ENCODE data around the gene GSTO2. TPM values are rescaled to one million over a fixed set of nuclear protein-coding genes. Genes with fewer than 3 reads are reported as not detected.
A peak's percentile ranks its signal among the peaks of the same experiment; 100 is the strongest.

GSTO2 gene
- total and polyA plus RNA-seq, 2 experiments from 2014 or later = 30.7 to 49.8 TPM

GRCh38 chr10:104257235-104257634 lies 11.7 kb upstream of the GSTO2 start:
- no peaks in the 10 kb centered on the region for H3K9me2 ChIP-seq (ENCODE audit: insufficient read depth)
- no peak for ATAC-seq
- peaks cover 15% of the 10 kb centered on the region; the same call in 1 of the 2 replicates for H3F3A ChIP-seq (replicated peaks; ENCODE audit: low read depth)
- H3K4me3 ChIP-seq = no peak overlapping the region
- peaks cover 31% of the 10 kb centered on the region for H3K4me1 ChIP-seq (ENCODE audit: insufficient read depth)
- H3K27me3 ChIP-seq (ENCODE audit: insufficient read depth) = no peaks in the 10 kb centered on the region
- no peak for DNase-seq (ENCODE audit: low spot score)
- H3K9me3 Mint-ChIP-seq = no peaks in the 10 kb centered on the region
- 0 out of 2 replicates have a peak overlapping the region, but pooled peaks have one; percentile 90 for H3K4me2 ChIP-seq
- H2AFZ ChIP-seq = no peak overlapping the region
- peaks cover 31% of the 10 kb centered on the region for H3K36me3 Mint-ChIP-seq (ENCODE audit: low read depth)
- peaks cover 57% of the 10 kb centered on the region for H3K79me2 ChIP-seq (replicated peaks; ENCODE audit: insufficient read depth)
- H3K27ac Mint-ChIP-seq = no peak overlapping the region
- H3K4me3 Mint-ChIP-seq = no peak overlapping the region
- TF ChIP-seq EZH2 (IDR thresholded peaks at IDR 0.05; ENCODE audit: low read depth, unreplicated experiment) = no peak
- no peak for TF ChIP-seq STAT1 (IDR thresholded peaks at IDR 0.05; ENCODE audit: unreplicated experiment)
- no peak for TF ChIP-seq CREB1 (CRISPR knock-in tag; IDR thresholded peaks at IDR 0.05; ENCODE audit: low read depth)
- TF ChIP-seq, protein P1, sequence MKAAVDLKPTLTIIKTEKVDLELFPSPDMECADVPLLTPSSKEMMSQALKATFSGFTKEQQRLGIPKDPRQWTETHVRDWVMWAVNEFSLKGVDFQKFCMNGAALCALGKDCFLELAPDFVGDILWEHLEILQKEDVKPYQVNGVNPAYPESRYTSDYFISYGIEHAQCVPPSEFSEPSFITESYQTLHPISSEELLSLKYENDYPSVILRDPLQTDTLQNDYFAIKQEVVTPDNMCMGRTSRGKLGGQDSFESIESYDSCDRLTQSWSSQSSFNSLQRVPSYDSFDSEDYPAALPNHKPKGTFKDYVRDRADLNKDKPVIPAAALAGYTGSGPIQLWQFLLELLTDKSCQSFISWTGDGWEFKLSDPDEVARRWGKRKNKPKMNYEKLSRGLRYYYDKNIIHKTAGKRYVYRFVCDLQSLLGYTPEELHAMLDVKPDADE (IDR thresholded peaks at IDR 0.05) = no peak
- TF ChIP-seq CTCF (conservative IDR thresholded peaks at IDR 0.05; ENCODE audit: low read depth in 2 of 2) = no peak
- no peak for TF ChIP-seq NANOG (IDR thresholded peaks at IDR 0.05; ENCODE audit: borderline replicate concordance)
- no peak for TF ChIP-seq ZNF331 (CRISPR knock-in tag; IDR thresholded peaks at IDR 0.05; ENCODE audit: low read depth)
- TF ChIP-seq EZH2phosphoT487 (IDR thresholded peaks at IDR 0.05; ENCODE audit: unreplicated experiment) = no peak
- TF ChIP-seq, protein P2, sequence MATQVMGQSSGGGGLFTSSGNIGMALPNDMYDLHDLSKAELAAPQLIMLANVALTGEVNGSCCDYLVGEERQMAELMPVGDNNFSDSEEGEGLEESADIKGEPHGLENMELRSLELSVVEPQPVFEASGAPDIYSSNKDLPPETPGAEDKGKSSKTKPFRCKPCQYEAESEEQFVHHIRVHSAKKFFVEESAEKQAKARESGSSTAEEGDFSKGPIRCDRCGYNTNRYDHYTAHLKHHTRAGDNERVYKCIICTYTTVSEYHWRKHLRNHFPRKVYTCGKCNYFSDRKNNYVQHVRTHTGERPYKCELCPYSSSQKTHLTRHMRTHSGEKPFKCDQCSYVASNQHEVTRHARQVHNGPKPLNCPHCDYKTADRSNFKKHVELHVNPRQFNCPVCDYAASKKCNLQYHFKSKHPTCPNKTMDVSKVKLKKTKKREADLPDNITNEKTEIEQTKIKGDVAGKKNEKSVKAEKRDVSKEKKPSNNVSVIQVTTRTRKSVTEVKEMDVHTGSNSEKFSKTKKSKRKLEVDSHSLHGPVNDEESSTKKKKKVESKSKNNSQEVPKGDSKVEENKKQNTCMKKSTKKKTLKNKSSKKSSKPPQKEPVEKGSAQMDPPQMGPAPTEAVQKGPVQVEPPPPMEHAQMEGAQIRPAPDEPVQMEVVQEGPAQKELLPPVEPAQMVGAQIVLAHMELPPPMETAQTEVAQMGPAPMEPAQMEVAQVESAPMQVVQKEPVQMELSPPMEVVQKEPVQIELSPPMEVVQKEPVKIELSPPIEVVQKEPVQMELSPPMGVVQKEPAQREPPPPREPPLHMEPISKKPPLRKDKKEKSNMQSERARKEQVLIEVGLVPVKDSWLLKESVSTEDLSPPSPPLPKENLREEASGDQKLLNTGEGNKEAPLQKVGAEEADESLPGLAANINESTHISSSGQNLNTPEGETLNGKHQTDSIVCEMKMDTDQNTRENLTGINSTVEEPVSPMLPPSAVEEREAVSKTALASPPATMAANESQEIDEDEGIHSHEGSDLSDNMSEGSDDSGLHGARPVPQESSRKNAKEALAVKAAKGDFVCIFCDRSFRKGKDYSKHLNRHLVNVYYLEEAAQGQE (IDR thresholded peaks at IDR 0.05; ENCODE audit: unreplicated experiment) = no peak
- no peak overlapping the region for H3K27ac ChIP-seq (ENCODE audit: low read depth)
- peaks cover 19% of the 10 kb centered on the region; the same call in 1 of the 2 replicates for H3K36me3 ChIP-seq (ENCODE audit: insufficient read depth)
- peaks cover 32% of the 10 kb centered on the region for H3K4me1 Mint-ChIP-seq
- peaks cover 9% of the 10 kb centered on the region for H3K27me3 Mint-ChIP-seq (ENCODE audit: insufficient read depth, low read depth, poor library complexity)
- peaks cover 17% of the 10 kb centered on the region for H4K20me1 ChIP-seq (replicated peaks; ENCODE audit: insufficient read depth)

DNA sequence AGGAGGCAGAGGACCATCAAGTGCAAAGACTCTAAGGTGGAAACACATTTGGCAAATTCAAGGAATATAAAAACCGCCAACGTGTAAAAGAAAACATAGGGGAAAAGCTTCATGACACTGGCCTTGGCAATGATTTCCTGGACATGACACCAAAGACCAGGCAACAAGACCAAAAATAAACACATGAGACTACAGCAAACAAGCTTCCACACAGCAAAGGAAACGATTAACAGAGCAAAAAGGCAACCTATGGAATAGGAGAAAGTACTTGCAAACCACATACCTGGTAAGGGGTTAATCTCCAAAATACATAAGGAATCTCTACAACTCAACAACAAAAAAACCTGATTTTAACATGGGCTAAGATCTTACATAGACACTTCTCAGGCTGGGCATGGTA lies 10.8 kb upstream of the GSTO2 start:
- Histone ChIP-seq H3K27me3 (ENCODE audit: insufficient read depth) (no peaks in the 10 kb centered on the region), H3K27ac (ENCODE audit: low read depth) (no peak overlapping the region), H3F3A (replicated peaks; ENCODE audit: low read depth) (peaks cover 6% of the 10 kb centered on the region; the same call in 1 of the 2 replicates), H3K4me2 (no peak overlapping the region), H3K4me1 (ENCODE audit: insufficient read depth) (peaks cover 21% of the 10 kb centered on the region), H3K79me2 (replicated peaks; ENCODE audit: insufficient read depth) (peaks cover 65% of the 10 kb centered on the region), H2AFZ (no peak overlapping the region), H4K20me1 (replicated peaks; ENCODE audit: insufficient read depth) (peaks cover 17% of the 10 kb centered on the region), H3K4me3 (no peak overlapping the region), H3K36me3 (ENCODE audit: insufficient read depth) (peaks cover 19% of the 10 kb centered on the region; the same call in 1 of the 2 replicates), H3K9me2 (ENCODE audit: insufficient read depth) (no peaks in the 10 kb centered on the region)
- H3K27ac Mint-ChIP-seq = no peak overlapping the region
- no peaks in the 10 kb centered on the region for H3K9me3 Mint-ChIP-seq
- peaks cover 22% of the 10 kb centered on the region for H3K4me1 Mint-ChIP-seq
- ATAC-seq (no peak), DNase-seq (ENCODE audit: low spot score) (no peak)
- H3K36me3 Mint-ChIP-seq (ENCODE audit: low read depth) = peaks cover 31% of the 10 kb centered on the region
- H3K27me3 Mint-ChIP-seq (ENCODE audit: insufficient read depth, low read depth, poor library complexity) = peaks cover 7% of the 10 kb centered on the region
- no peak overlapping the region for H3K4me3 Mint-ChIP-seq
- no peak for TF ChIP-seq EZH2 (IDR thresholded peaks at IDR 0.05; ENCODE audit: low read depth, unreplicated experiment)
- no peak for TF ChIP-seq JUNB (IDR thresholded peaks at IDR 0.05; ENCODE audit: unreplicated experiment)
- TF ChIP-seq POLR2AphosphoS5 (IDR thresholded peaks at IDR 0.05; ENCODE audit: low read depth) = no peak
- no peak for TF ChIP-seq CTCF (conservative IDR thresholded peaks at IDR 0.05; ENCODE audit: low read depth in 2 of 2)
- TF ChIP-seq, protein P2 (IDR thresholded peaks at IDR 0.05; ENCODE audit: unreplicated experiment) = no peak
- TF ChIP-seq STAT1 (IDR thresholded peaks at IDR 0.05; ENCODE audit: unreplicated experiment) = no peak
